22Rv1 (cell line): ENCODE measurements around the gene PPP1R14C.

ENCODE experiments used
- CTCF ChIP-seq: fragments of 450-650 bp; IDR thresholded peaks from 2 replicates; pipeline ENCODE4 v1.5.1; 2017; ENCODE audit warnings: mild to moderate bottlenecking
- ZFX ChIP-seq: fragments of 450-650 bp; IDR thresholded peaks from 2 replicates; pipeline ENCODE4 v1.6.1; 2017; ENCODE audit warnings: antibody characterized with exemption, borderline replicate concordance

- no peak for TF ChIP-seq CTCF
- no peak for TF ChIP-seq ZFX
These were observed 58.4 kb downstream of the PPP1R14C start for GRCh38 chr6:150201285-150201684.
